ENCODE results near the gene CCN2. TPM values are rescaled to one million over a fixed set of nuclear protein-coding genes. Genes with fewer than 3 reads are reported as not detected.

The CCN2 gene
- polyA plus RNA-seq, 1 experiment: 326 TPM

GRCh38 chr6:131981624-131981978, 30.4 kb upstream of the CCN2 start:
- Histone ChIP-seq H3K27me3 (ENCODE audit: control insufficient read depth, insufficient read depth, low read length) (no peaks in the 10 kb centered on the region), H3K4me3 (ENCODE audit: low read depth, low read length) (no peak overlapping the region), H3K36me3 (ENCODE audit: control insufficient read depth, insufficient read depth, low read length) (no peaks in the 10 kb centered on the region)
- no peak for TF ChIP-seq CTCF (IDR thresholded peaks at IDR 0.05; ENCODE audit: insufficient read depth, low read depth, low read length)
- ChIA-PET POLR2A (no interaction called here), CTCF (interaction anchor here (0.6 kb wide), 1 partner anchor 58 kb away, joined by 3 read pairs; no protein-coding TSS in a partner anchor)
- DNase-seq (ENCODE audit: low read depth): no peak

GRCh38 chr6:131980791-131981623, 29.8 kb upstream of the CCN2 start:
- no peak for TF ChIP-seq CTCF (IDR thresholded peaks at IDR 0.05; ENCODE audit: insufficient read depth, low read depth, low read length)
- H3K27me3 ChIP-seq (ENCODE audit: control insufficient read depth, insufficient read depth, low read length): no peaks in the 10 kb centered on the region
- H3K4me3 ChIP-seq (ENCODE audit: low read depth, low read length): no peak overlapping the region
- H3K36me3 ChIP-seq (ENCODE audit: control insufficient read depth, insufficient read depth, low read length): no peaks in the 10 kb centered on the region
- POLR2A ChIA-PET: interaction anchor here (0.6 kb wide), 1 partner anchor 1033 kb away, joined by 4 read pairs; no protein-coding TSS in a partner anchor
- DNase-seq (ENCODE audit: low read depth): no peak
- CTCF ChIA-PET: interaction anchor here (1.5 kb wide), 1 partner anchor 30 kb away, joined by 3 read pairs; the partner anchor contains the start of gene CCN2

DNA sequence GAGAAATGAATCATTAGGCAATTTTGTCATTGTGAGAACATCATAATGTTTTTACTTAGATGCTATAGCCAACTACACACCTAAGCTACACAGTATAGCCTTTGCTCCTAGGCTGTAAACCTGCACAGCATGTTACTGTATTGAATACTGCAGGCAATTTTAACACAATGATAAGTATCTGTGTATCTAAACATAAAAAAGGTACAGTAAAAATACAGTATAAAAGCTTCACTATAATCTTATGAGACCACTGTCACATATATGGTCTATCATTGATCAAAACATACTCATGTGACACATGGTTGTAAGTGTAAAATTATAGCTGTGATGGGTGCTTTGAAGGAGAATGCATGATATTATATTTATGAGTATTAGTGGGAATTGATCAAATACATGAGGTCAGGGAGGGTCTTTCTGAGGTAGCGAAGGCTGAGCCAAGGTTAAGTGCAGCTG, 29.2 kb upstream of the CCN2 start:
- CTCF ChIA-PET: interaction anchor here (1.5 kb wide), 1 partner anchor 29 kb away, joined by 3 read pairs; the partner anchor contains the start of gene CCN2
- POLR2A ChIA-PET: interaction anchor here (0.6 kb wide), 1 partner anchor 1032 kb away, joined by 4 read pairs; no protein-coding TSS in a partner anchor
- no peak for DNase-seq (ENCODE audit: low read depth)
- Histone ChIP-seq H3K4me3 (ENCODE audit: low read depth, low read length) (no peak overlapping the region), H3K36me3 (ENCODE audit: control insufficient read depth, insufficient read depth, low read length) (no peaks in the 10 kb centered on the region), H3K27me3 (ENCODE audit: control insufficient read depth, insufficient read depth, low read length) (no peaks in the 10 kb centered on the region)
- TF ChIP-seq CTCF (IDR thresholded peaks at IDR 0.05; ENCODE audit: insufficient read depth, low read depth, low read length): no peak

DNA sequence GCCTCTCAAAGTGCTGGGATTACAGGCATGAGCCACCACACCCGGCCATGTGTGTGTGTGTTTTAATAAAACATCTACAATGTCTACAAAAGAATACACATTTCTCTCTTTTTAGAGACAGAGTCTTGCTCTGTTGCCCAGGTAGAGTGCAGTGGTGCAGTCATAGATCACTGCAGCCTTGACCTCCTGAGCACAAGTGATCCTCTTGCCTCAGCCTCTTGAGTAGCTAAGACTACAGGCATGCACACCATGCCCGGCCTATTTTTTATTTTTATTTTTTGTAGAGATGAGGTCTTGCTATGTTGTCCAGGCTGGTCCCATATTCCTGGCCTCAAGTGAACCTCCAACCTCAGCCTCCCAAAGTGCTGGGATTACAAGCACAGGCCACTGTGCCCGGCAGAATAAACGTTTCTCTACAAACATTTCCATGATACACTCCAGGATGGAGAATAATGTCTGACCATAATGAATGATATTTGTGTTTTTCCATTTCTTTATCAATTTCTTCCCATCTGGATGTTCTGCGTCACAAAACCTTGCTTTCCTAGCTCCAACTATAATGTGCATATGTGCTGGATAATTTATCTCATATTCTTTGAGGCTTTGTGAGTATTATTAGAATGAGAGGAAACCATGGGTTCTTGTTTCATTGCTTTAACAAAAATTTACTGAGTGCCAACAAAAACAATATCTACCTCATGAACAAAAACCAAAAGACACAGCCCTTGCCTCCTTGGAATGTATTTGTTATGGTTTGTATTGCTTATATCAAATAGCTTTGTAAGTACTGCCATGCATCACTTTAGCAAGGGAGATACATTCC, 28.6 kb upstream of the CCN2 start:
- POLR2A ChIA-PET: no interaction called here
- no peaks in the 10 kb centered on the region for H3K36me3 ChIP-seq (ENCODE audit: control insufficient read depth, insufficient read depth, low read length)
- no peak overlapping the region for H3K4me3 ChIP-seq (ENCODE audit: low read depth, low read length)
- no peak for TF ChIP-seq CTCF (IDR thresholded peaks at IDR 0.05; ENCODE audit: insufficient read depth, low read depth, low read length)
- peak; percentile 86 for DNase-seq (ENCODE audit: low read depth)
- H3K27me3 ChIP-seq (ENCODE audit: control insufficient read depth, insufficient read depth, low read length): no peaks in the 10 kb centered on the region
- CTCF ChIA-PET: interaction anchor here (1.5 kb wide), 1 partner anchor 28 kb away, joined by 3 read pairs; the partner anchor contains the start of gene CCN2

GRCh38 chr6:131978522-131978921, 27.4 kb upstream of the CCN2 start:
- no peak for DNase-seq (ENCODE audit: low read depth)
- H3K27me3 ChIP-seq (ENCODE audit: control insufficient read depth, insufficient read depth, low read length): no peaks in the 10 kb centered on the region
- POLR2A ChIA-PET: no interaction called here
- H3K4me3 ChIP-seq (ENCODE audit: low read depth, low read length): no peak overlapping the region
- H3K36me3 ChIP-seq (ENCODE audit: control insufficient read depth, insufficient read depth, low read length): no peaks in the 10 kb centered on the region
- no peak for TF ChIP-seq CTCF (IDR thresholded peaks at IDR 0.05; ENCODE audit: insufficient read depth, low read depth, low read length)
- CTCF ChIA-PET: interaction anchor here (0.7 to 1.5 kb wide), 3 partner anchors 14 to 54 kb away, joined by 4 to 6 read pairs (median 4); no protein-coding TSS in a partner anchor
